HG03520 (cell line): ENCODE data around the gene ASCC2.
"Not testable (repeated sequence)": the region's sequence is repeated elsewhere in the genome, so short reads cannot be mapped to it uniquely, and the experiment has no call there.

Experiments
- ATAC-seq: cut with Tn5 transposase; IDR thresholded peaks from one replicate; pipeline ENCODE4 v1.9.1; 2021; ENCODE audit warnings: mild to moderate bottlenecking, moderate library complexity; ENCODE audit not compliant: unreplicated experiment

The ASCC2 gene

GRCh38 chr22:29837741-29838598 lies at the start of gene ASCC2:
TSS of gene ASCC2 (minus strand) at chr22:29838274. CDS start at chr22:29832325, 5,949 bp downstream.
- peak; percentile 87 for ATAC-seq

- ATAC-seq, result no peak
Observed at GRCh38 chr22:29887358-29887757, 49.3 kb upstream of the ASCC2 start.

DNA sequence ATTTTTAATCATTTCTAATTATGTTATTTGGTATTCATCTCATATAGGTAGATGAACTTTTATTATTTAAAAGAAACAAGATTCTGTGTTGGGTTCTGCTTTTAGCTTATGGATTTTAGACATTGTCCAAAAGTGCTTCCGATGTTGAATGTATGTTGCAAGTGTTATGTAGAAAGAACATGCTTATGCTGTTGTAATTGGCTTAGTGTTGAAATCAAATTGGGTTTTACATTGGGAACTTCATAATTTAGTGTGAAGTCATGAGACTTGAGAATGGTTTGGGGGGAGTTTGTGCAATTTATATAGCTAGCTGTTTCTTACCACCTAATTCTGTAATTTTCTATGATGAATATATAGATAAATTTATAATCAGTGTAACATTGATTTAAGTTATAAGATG lies 48.5 kb upstream of the ASCC2 start:
- ATAC-seq, result no peak

GRCh38 chr22:29885610-29886009 lies 47.5 kb upstream of the ASCC2 start:
- ATAC-seq, result no peak

- no peak for ATAC-seq
Observed at GRCh38 chr22:29883775-29884097, 45.7 kb upstream of the ASCC2 start.

DNA sequence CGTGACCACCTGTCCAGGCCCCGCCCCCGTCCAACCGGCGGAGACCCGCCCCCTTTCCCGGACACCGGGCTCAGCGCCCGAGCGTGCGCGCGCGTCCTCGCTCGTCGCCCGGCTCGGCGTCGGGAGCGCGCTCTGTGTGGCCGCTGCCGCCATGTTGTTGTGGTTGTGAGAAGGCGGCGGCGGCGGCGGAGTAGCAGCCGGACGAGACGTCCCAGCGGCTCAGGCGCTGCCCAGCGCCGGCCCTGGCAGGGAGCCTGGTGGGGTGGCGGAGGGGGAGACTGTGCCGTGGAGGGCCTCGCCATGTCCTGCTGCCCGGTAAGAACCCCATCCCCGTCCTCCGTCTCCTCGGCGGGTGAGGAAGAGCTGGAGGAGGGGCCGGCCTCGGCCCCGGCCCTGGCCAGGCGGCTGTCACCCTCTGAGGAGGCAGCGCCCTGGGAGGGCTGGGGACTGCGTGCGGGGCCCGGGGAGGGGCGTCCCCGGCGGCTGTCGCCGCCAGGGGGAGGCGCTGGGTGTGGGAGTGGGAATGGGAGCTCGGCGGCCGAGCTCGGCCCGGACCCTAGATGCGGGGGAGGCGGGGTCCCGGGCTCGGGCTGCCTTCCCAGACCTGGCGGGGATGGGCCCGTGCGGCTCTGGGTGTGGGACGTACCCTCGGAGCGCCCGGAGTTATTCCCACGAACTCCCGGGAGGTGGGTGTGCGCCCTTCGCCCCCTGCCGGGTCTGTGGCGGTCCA lies 45.1 kb upstream of the ASCC2 start, which contains the start of gene MTMR3:
MTMR3 (plus strand) TSS at position 130 of the 730 bp plus-strand sequence. CDS start 87,886 bp downstream, outside the sequence.
- peak; percentile 60 for ATAC-seq

- ATAC-seq, result peak; percentile 57
Observed at GRCh38 chr22:29882716-29883044, 44.6 kb upstream of the ASCC2 start.

- no peak for ATAC-seq
Observed at GRCh38 chr22:29879753-29880152, 41.7 kb upstream of the ASCC2 start.

DNA sequence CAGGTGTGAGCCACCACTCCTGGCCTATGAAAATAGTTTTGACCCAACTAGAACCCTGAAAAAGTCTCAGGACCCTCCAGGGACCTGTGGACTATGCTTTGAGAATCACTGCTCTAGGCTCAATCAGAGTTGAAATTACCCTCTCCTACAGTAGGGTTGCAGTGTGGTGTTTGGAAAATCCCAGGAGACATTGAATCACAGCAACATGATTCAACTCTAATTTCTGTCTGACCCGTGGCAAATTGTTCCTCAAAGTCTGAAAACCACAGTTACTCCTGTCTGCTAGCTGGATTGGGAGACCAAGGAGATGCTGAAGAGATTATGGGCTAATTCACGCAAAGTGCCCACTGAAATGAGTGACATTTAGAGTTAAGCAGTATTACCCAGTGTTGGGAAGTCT lies 39.5 kb upstream of the ASCC2 start:
- ATAC-seq, result no peak

GRCh38 chr22:29873943-29874342 lies 35.9 kb upstream of the ASCC2 start:
- no peak for ATAC-seq

DNA sequence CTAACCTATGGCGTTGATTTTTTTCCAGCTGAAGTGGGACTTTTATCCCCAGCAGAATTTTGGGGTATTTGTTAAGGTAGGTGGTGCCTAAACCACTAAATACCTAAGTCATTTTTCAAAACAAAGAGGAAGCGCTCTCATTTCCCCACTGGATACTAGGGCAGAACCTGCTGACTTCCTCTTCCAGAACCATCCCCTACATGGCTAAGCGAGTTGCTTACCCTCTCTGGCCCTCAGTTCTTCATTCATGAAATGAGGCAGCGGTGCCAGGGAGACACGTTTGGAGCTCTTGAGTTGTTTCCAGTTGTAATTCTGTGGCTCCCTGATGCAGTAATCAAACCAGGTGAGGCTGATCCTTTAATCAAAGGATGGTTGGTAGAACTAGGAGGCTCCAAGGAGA lies 34.9 kb upstream of the ASCC2 start:
- ATAC-seq, result no peak

- no peak for ATAC-seq
Observed at GRCh38 chr22:29872144-29872893, 34.2 kb upstream of the ASCC2 start.

GRCh38 chr22:29871684-29872083 lies 33.6 kb upstream of the ASCC2 start:
- no peak for ATAC-seq

GRCh38 chr22:29870574-29870973 lies 32.5 kb upstream of the ASCC2 start:
- ATAC-seq, result no peak

- ATAC-seq, result no peak
Observed at GRCh38 chr22:29867851-29868250, 29.8 kb upstream of the ASCC2 start.

DNA sequence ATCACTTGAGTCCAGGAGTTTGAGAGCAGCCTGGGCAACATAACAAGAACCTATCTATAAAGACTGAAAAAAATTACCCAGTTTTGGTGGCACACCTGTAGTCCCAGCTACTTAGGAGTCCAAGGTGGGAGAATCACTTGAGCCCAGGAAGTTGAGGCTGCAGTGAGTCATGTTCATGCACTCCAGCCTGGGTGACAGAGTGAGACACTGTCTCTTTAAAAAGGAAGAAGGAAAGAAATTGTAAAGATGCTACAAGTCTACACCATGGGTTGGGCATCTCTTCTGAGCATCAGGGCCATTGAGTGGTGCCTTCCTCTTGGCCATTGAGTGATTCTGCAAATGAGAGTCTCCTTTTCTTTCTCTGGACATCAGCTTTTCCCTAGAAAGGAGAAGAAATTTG lies 29.2 kb upstream of the ASCC2 start:
- ATAC-seq, result no peak

DNA sequence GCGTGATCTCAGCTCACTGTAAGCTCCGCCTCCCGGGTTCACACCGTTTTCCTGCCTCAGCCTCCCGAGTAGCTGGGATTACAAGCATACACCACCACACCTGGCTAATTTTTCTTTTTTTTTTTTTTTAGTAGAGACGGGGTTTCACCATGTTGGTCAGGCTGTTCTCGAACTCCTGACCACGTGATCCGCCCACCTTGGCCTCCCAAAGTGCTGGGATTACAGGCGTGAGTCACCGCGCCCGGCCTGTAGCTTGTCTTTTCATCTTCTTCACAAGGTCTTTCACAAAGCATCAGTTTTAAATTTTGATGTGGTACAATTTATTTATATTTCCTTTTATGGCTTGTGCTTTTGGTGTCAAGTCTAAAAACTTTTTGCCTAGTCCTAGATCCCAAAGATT lies 27.5 kb upstream of the ASCC2 start:
- ATAC-seq, result not testable (repeated sequence)

GRCh38 chr22:29861672-29862297 lies 23.7 kb upstream of the ASCC2 start:
- no peak for ATAC-seq

- ATAC-seq, result no peak
Observed at GRCh38 chr22:29860006-29860766, 22.1 kb upstream of the ASCC2 start.

DNA sequence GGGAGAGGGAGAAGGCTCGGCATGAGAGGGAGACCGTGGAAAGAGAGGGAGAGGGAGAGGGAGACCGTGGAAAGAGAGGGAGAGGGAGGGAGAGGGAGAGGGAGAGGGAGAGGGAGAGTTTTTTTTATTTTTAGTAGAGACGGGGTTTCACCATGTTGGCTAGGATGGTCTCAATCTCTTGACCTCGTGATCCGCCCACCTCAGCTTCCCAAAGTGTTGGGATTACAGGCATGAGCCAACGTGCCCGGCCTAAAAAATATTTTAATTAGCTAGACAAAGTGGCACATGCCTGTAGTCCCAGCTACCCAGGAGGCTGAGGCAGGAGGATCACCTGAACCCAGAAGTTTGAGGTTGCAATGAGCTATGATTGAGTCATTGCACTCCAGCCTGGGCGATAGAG lies 21.0 kb upstream of the ASCC2 start:
- ATAC-seq, result not testable (repeated sequence)
